Non-pigmented ciliary epithelial cell (primary cell): Measurements from ENCODE around the gene XAB2.
"Not testable (repeated sequence)": the region's sequence is repeated elsewhere in the genome, so short reads cannot be mapped to it uniquely, and the experiment has no call there.

Experiments
- DNase-seq: peaks from one replicate; pipeline ENCODE4 v3.0.0-alpha.2; 2010; ENCODE audit warnings: low read depth

The XAB2 gene

DNA sequence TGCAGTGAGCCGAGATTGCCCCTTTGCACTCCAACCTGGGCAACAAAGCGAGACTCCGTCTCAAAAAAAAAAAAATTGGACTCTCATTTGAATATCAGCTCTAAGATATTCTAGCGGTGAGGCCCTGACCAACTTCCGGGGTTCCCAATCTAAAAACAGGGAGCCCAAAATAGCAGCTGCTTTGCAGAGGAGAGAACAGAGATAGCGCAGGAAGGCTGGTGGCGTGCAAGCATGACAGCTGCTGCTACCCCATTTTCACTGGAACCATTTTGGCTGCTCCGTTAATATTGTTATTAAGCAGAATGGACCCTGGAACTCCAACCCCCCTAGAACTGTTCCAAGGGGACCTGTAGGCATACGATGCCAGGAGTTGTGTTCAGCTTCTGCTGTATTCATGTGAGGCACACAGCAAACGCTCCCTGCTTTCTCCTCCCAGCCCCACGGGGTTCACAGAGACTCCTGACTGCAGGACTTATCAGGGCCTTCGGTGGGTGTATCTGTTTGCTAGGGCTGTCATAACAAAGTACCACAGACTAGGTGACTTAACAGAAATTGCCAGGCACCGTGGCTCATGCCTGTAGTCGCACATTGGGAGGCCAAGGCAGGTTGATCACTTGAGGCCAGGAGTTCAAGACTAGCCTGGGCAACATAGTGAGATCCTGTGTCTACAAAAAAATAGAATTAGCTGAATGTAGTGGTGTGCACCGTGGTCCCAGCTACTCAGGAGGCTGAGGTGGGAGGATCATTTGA is 19.1 kb upstream of the XAB2 start:
- no peak for DNase-seq

GRCh38 chr19:7647156-7647555 is 17.8 kb upstream of the XAB2 start:
- DNase-seq = no peak

DNA sequence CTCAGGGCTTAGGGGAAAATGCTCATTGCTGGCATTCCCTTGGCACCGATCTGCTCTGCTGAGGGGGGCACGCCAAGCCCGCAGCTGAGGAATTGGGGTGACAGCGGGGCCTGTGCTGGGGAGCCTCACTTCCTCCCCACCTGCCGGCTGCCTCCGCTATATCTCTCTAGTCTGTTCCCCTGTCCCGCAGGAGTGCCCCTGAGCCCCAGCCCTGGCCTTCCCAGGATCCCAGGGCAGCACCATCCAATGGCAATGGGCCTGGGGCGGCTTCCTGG is 17.0 kb upstream of the XAB2 start:
- no peak for DNase-seq

- DNase-seq = no peak
Observed at GRCh38 chr19:7645656-7646425, 16.5 kb upstream of the XAB2 start.

- DNase-seq = no peak
Observed at GRCh38 chr19:7645163-7645562, 15.8 kb upstream of the XAB2 start.

DNA sequence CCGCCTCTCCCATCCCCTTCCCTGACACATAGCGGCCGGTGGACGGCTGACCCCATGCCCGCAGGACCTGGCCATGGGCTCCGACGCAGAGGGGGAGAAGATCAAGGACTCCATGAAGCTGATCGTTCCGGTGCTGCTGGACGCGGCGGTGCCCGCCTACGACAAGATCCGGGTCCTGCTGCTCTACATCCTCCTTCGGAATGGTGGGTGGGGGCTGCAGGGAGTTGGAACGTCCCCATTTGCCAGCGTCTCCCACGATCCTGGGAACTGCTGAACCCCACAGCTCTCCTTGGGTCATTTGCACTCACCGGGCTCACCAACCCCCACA is 15.2 kb upstream of the XAB2 start:
- DNase-seq = no peak

DNA sequence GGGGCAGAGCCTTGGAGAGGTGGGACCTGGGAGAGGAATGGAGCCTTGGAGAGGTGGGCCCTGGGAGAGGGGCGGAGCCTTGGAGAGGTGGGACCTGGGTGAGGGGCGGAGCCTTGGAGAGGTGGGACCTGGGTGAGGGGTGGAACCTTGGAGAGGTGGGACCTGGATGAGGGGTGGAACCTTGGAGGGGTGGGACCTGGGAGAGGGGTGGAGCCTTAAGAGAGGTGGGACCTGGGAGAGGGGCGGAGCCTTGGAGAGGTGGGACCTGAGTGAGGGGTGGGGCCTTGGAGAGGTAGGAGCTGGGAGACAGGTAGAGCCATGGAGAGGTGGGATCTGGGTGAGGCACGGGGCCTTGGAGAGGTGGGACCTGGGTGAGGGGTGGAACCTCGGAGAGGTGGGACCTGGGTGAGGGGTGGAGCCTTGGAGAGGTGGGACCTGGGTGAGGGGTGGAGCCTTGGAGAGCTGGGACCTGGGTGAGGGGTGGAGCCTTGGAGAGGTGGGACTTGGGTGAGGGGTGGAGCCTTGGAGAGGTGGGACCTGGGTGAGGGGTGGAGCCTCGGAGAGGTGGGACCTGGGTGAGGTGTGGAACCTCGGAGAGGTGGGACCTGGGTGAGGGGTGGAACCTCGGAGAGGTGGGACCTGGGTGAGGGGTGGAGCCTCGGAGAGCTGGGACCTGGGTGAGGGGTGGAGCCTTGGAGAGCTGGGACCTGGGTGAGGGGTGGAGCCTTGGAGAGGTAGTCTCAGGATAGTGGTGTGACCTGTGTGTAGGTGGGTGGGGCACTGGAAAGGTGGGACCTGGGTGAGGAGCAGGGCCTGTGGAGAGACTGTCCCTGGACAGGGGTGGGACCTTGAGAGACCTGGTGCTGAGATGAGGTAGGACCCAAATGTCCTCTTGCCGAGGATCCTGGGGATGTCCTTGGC is 14.5 kb upstream of the XAB2 start:
- not testable (repeated sequence) for DNase-seq

- DNase-seq = no peak
Observed at GRCh38 chr19:7643031-7643415, 13.7 kb upstream of the XAB2 start.

DNA sequence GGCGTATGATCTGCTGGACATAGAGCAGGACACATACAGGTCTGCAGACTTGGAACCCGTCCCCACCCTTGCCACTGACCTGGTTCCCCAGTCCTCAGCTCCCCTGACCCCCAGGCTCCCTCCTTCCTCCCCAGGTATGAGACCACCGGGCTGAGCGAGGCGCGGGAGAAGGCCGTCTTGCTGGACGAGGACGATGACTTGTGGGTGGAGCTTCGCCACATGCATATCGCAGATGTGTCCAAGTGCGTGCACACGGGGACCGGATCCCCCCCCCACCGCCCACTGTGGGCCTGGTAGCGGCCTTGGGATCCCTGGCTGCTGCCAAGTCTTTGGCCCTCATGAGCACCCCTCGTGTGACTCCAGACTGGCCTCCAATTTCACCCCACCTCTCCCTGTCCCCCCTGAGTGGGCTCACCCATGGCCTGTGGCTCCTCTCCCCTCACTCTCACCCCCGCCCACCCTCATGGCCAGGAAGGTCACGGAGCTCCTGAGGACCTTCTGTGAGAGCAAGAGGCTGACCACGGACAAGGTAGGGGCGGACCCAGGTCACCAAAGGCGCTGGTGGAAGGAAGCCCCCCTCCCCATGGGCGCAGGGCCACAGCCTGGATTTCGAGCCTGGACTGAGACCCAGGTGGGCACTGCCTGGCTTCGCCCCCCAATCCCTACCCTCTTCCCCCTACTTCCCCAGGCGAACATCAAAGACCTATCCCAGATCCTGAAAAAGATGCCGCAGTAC is 13.1 kb upstream of the XAB2 start:
- no peak for DNase-seq

DNA sequence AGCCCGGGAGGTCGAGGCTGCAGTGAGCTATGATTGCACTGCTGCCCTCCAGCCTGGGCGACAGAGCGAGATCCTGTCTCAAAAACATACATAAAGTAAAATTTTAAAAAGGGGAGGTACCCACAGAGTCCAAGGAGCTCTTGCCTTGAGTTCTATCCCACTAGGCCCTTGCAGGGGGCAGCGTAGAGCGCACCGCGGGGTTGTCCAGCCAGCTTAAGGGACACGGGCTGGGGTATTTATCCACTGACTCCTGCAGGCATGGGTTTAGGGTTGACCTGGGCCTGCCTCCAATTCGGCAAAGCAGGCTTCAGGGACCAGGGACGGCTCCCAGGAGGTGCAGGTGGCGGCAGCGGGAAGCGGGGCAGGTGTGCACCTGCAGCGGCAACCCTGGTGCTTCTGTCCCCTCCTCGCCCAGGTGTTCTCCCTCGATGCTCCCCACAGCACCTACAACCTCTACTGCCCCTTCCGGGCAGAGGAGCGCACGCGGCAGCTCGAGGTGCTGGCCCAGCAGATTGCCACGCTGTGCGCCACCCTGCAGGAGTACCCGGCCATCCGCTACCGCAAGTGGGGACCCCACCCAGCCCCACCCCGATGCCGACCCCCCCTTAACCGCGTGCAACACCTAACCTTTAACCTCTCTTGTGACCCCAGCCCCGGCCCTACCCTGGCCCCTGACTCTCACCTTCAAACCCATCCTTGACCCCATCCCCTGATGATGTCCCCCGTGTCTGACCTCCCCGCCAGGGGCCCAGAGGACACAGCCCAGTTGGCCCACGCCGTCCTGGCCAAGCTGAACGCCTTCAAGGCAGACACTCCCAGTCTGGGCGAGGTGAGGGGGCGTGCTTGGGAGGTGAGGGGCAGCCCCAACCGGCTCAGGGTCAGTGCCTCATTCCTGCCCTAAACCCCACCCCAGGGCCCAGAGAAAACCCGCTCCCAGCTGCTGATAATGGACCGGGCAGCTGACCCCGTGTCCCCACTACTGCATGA is 12.2 kb upstream of the XAB2 start:
- no peak for DNase-seq

GRCh38 chr19:7640803-7641202 is 11.5 kb upstream of the XAB2 start:
- DNase-seq = no peak

DNA sequence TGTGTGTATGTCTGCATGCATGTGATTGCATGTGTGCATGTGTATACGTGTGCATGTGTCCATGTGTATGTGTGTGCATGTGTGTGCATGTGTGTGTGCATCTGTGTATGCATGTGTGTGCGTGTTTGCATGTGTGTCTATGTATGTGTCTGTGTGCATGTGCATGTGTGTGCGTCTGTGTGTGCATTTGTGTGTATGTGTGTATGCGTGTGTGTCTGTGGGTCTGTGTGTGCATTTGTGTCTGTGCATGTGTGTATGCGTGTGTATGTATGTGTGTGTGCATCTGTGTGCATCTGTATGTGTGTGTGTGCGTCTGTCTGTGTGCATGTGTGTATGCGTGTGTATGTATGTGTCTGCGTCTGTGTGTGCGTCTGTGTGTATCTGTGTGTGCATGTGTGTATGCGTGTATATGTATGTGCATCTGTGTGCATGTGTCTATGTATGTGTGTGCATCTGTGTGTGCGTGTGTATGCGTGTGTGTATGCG is 10.6 kb upstream of the XAB2 start:
- no peak for DNase-seq

DNA sequence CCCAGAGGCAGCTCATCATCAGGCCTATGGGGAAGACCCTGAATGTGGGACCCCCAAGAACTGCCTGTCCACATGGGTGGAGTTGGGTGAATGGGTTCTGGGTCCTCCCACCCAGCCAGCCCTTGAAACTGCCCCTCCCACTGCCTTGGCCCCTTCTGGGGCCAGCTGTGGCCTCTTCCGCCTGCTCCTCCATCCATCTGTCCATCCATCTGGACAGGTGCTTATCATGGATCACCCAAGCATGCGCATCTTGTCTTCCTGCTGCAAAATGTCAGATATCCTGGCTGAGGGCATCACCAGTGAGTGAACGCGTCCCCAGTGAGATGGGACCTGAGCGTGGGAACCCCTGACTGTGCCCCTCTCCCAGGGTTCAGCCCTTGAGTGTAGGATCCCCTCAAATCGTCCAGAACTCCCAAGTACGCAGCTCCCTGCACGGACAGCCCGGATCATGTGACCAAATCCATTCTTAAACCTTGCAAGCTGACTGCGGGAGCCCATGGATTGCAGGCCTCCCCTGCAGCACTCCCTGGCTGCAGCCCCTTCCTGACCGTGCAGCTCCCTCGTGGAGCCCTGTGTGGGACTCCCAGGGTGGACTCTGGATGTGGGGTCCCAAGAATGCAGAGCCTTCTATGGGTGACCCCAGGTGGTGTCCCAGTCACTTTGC is 9.6 kb upstream of the XAB2 start:
- DNase-seq = no peak

DNA sequence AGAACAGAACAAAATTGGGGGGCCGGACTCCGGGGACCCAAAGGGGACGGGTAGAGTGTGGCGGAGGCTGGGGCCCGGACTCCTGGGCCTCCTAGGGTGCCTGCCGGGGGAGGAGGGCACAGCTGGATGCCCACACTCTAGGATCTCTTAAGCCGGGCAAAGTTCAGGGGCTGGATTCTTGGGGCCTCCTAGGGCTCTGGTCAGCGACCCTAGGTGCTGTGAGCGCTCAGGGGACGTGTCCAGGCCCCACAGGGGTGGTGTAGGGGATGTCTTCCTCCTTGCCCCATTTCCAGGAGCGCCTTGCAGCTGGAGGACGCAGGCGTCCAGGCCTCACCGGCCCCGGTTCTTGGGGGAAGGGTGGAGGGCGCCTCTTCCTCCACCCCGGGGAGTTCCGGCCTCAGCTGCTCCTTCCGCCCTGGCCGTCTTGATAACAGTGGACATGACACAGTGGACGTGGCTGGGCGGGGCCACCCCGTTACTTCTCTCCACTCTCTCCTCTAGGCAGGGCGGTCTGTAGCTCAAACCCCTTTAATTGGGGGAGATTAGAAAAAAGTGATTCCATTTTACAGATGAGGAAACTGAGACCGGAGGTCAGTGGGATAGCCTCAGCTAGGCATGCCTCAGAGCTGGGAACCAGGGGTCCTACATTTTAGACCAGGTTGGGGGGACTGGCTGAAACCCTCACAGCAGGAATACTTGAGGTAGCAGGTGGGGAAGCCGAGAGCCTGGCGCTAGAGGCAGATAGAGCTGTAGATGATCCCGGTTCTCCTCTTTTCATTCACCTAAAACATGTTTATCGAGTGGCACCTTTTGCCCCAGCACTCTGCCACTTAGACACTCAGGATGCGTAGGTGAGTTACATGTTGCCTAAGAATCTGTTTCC is 8.3 kb upstream of the XAB2 start:
- no peak for DNase-seq

GRCh38 chr19:7636691-7637373 is 7.5 kb upstream of the XAB2 start, which contains the start of gene STXBP2:
Gene STXBP2 (plus strand): TSS chr19:7637110. CDS start chr19:7637150, 40 bp downstream.
- DNase-seq = no peak

DNA sequence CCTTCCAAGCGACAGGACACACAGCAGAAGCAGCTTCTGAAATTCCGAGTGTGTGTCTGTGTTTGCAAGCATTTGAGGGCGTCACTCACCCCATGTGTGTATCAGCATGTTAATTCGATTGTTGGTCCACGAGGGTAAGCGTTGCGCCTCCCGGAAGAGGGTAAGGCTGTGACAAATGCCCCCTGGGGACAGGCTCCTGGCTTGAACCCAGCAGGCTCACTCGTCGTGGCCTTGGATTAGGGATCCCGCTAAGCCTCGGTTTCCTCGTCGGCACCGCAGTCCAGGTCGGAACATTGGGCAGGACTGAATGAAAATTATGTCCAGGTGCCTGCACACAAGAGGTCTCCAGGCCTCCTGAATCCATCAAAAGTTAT is 7.0 kb upstream of the XAB2 start:
- DNase-seq = no peak

- no peak for DNase-seq
Observed at GRCh38 chr19:7635670-7636069, 6.3 kb upstream of the XAB2 start.

DNA sequence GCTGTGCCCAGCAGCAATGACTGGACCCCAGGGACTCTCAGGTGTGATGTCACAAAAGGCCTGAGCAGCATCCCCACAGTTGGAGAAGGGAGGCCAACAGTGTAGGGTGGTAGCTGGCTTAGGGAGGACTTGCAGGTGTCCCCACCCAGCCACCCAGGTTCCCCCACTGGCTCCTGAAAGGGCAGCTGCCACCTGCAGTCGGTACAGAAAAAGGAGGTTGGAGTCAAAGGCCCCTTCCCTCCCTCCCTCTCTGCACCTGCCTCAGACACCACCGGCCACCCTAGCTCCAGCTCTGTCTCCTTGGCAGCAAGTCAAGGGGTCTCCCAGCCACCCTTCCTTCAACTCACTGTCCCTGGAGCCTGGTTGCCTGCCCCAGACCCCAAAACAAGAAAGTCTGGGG is 4.4 kb upstream of the XAB2 start, which contains the start of gene PCP2:
PCP2 (minus strand) TSS at position 22 of the 400 bp plus-strand sequence. CDS start 262 bp downstream, outside the sequence.
- DNase-seq = no peak
